HG02970 (cell line): ENCODE data around the gene MRGPRG.

Experiments used
- ATAC-seq: cut with Tn5 transposase; IDR thresholded peaks from one replicate; pipeline ENCODE4 v1.9.1; 2021; ENCODE audit warnings: mild to moderate bottlenecking, moderate library complexity, moderate number of reproducible peaks; ENCODE audit not compliant: unreplicated experiment, low FRiP score

Gene MRGPRG

DNA sequence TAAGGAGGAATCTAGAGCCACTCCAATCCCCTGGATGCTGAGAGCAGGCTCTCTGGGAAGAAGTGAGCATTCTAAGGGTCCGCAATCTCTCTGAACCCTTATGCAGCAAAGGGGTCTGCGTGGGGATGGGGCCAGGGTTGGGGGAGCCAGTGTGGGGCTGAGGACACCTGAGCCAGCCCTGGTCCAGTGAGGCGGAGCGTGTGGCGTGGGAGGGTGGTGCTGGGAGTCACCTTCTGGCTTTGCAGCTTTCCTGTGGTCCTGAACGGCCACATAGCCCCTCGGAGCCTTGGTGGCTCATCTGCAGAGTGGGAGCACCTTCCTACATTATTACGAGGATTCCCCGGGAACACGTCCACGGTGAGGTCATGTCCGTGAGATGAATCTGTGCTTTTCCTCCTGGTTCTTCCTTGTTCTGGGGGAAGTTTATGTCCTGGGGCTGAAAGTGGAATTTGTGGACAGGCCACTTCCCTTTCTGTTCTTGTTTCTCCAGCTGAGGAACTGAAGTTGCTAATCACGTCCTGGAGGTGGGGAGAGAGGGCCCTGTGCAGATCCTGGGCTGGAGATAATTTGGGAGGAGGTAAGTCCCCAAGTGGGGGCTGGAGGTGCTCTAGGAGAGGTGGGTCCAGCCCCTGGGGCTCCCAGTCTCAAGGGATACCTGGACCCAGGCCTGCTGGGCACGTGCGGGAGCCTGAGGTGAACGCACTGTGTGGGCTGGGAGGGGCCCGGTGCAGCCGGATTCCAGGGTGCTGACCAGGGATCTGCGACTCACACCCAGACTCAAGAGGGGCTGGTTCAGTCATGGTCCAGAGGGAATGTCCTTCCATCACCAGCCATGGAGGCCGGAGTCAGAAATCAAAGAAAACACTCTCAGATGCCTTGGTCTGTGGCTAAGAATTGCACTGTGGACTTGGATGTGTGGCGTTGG lies 7.5 kb upstream of the MRGPRG start:
- ATAC-seq, result no peak

DNA sequence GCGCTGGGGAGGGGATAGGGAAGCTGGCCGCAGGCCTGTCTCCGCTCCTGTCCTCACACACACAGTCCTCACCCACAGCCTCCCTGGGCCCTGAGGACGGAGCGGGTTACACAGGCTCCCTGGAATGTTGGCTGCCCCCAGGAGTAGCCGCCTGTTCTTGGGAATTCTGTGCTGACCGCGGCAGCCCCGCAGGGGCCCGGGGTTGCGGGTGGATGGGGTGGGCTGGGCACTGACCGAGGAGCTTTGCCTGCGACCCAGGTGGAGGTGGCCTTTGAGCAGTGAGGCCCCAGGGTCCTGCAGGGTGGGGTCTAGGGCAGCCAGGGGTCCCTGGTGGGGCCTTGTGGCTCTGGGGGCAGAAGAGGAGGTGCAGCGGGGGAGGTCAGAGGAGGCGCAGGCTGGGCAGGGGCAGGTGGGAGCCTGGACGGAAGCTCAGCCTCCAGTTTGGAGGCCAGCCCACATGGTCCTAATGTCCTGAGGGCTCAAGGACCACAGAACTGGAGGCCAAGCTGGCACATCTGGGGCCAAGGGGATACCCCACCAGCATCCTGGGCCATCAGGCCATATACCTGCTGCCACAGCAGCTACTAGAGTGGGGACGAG lies 6.6 kb upstream of the MRGPRG start:
- ATAC-seq, result no peak

DNA sequence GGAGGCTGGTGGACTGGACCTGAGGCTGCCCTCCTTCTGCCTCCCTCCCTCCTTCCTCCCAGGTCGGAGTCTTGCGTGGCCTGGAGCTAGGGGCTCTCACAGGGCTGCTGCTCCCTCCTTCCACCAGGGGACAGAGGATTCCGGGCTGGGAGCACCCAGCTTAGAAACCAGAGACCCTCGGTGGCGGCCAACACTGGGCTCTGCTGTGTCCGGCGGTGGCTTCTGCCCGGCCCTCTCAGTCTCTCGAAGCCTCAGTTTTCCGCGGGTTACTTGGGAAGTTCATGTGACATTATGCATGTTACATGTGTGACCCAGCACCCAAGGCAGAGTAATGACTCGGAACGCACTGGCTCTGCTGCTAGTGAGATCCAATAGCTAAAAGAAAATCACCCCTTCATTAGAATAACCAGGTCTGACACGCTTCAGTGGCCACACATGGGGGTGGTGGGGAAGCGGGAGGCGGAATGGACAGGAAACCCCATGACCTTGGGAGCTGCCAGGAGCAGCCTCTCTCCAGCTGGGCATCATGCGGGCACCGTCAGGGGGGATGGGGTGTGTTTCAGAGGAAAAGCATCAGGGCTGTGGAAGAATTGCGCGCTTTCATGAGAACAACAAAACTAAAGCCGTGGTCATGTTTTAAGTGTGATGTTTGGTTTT lies 5.9 kb upstream of the MRGPRG start:
- no peak for ATAC-seq

DNA sequence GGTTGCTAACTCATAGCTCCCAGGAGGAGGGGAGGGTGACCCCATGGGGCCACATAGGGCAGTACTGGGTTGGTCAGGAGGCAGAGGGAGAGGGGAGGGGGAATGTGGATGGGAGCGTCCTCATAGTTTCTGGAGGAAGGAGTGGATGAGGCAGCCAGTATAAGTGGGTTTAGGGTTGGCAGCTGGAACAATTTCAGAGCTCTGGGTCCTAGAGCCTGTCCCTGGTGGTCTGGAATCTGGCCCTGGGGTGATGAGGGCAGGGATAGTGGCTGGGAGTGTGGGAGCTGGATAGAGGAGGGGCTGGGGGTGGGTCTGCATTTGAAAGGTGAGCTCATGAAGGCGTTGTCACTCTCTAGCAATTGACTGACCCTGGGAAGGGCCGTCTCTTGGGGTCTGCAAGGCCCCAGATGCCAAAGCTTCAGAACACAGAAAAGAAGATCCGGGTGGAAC lies 5.3 kb upstream of the MRGPRG start:
- no peak for ATAC-seq

DNA sequence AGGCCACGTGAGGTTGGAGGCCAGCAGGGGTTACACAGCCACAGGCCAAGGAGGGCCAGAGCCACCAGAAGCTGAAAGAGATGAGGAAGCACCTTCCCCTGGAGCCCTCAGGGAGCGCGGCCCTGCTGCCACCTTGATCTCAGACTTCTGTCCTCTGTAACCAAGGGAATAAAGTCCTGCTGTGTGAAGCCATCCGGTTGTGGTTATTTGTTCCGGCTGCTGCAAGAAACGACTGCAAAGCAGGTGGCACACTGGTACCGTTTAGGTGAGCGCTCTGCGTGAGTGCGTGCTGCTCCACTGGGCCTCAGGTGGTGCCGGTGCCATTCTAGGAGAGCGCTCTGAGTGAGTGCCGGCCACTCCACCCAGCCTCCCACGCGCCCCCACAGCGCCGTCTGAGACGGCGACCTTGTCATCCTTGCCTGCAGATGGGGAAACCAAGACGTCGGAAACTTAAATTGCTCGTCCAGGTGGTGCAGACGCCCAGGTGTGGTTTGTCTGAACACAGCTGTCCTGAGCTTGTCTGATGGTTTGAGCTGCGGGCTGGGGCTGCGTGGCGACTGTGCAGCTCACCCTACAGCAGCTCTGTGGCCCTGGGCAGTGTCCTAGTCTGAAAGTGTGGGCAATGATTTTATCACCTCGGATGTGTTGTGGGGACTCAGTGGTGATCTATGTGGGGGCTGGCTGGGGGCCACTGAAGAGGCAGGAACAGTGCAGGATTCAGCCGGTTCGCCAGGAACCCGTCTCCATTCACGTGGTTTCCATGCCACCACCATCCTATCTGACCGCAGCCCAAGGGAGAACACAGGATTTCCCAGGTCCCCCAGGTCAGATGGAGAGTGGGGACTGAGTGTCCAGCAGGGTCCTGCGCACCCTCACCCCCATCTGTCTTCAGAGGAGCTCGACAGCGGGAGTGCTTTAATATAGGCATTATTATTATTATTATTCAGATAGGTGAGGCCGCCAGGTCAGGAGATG lies 4.6 kb upstream of the MRGPRG start:
- no peak for ATAC-seq

DNA sequence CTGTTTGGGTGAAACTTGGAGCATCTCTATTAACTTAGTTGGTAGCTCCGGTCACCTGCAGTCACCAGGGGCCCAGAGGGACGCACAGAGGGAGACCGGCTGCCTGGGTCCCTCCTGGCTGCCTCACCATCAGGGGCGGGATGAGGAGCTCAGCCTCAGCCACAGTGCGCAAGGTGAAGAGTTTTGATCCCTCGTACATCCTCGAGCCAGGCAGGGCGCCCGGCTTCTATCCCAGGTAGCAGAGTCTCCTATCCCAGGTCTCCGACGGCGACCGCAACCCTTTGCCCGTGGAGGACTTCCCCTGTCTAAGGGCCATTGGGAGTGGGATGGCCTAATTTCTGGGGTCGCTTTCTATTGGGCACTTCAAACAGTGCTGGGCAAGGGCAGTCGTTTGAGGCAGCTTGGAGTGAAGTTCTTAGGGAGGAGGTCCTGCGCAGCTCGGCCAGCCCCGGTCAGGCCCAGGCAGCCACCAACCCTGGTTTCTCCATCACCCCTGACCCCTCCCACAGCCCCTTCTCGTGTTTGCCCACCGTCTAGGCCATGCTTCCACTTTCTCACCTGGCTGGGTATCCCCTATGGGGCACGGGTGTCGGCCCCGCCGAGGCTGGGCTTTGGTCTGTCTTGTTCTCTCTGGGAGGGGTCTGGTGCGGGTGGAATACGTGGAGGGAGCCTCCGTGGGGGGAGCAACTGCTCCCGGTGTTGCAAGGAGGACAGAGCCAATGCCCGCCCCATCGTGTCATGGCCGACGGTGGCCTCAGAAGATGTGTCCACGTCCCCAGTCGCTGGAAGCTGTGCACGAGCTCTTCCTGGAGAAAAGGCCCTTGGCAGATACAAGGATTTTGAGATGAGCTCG lies 3.6 kb upstream of the MRGPRG start:
- no peak for ATAC-seq

GRCh38 chr11:3221408-3222002 lies 2.9 kb upstream of the MRGPRG start:
- no peak for ATAC-seq

DNA sequence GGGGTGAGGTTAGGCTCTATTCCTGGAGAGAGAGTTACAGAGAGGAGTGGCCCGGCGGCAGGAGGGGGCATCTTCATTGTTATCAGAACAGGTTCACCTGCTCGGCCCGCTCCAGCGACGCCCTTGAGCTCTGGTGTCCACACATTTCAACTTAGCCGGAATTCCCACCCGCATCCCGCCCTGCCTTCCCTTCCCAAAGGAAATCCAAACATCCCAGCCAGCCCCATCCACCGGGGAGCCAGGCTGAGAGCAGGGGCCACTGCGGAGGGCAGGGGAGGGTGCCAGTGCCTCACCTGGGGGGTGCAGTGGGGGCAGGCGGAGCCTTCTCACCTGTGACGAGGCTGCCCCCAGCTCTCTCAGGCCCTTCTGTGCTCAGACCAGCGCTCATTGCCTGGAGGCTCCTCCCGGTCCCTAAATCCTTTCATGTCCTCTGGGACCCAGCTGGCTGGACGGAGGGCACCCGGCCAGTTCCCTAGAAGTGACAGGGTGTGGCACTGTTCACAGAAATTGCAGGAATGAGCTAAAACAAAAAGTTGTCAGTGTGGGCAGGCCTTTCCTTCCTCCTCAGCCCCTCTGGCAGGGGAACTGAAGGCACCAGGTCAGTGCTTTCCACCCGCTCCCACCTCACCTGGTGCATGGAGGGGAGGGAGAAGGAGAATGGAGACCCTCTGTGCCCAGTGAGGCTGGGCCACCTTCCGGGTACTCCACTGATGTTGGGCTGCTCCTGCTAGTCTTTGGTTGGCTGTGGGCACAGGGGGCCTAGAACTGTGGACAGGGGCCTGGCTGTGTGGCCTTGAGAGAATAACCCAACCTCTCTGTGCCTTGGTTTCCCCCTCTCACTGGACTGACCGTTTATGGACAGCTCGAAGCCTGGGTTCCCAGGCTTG lies 2.2 kb upstream of the MRGPRG start:
- no peak for ATAC-seq

DNA sequence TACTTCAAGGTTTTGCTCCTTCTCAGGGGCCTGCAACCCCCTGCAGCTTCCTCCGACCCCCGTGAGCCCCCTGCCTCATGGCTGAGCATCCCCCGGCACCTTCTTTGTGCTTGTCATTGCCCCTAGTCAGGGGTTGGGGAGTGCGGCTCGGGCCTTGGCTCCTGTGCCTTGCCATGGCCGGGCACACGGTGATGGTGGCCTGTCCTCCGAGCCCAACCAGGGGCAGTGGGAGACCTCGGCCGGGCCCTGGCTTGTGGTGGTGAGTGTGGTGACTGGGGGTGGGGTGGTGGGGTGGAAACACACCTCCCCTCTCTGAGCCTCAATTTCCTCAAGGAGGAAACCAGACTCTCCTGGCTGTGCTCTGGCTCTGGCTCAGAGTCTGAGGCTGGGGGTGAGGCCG lies 1.5 kb upstream of the MRGPRG start:
- ATAC-seq, result no peak

DNA sequence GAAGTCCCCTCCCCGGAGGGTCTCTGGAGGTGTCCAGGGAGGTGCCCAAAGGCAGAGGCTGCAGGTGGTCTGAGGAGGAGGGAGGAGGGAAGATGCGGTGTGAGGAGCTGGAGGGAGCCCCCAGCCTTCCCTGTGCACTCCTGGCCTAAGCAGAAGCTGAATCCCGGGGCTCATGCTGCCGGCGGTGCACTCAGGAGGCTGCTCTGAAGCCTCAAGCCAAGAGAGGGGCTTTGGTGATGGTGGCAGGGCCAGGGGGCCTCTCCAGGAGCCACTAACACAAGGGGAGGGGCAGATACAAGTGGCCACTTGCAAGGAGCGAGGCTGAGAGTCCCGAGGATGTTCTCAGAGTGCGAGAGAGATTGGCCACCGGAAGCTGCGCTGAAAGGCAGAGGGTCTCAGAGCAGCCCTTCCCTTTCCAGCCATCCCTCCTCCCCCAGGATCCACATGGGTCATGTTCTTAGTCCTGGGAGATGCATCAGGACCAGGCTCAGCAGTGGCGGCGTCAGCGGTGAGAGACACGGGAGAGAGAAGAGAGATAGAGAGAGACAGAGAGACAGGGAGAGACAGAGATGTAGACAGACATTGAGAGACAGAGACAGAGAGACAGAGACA lies 774 bp upstream of the MRGPRG start:
- no peak for ATAC-seq

DNA sequence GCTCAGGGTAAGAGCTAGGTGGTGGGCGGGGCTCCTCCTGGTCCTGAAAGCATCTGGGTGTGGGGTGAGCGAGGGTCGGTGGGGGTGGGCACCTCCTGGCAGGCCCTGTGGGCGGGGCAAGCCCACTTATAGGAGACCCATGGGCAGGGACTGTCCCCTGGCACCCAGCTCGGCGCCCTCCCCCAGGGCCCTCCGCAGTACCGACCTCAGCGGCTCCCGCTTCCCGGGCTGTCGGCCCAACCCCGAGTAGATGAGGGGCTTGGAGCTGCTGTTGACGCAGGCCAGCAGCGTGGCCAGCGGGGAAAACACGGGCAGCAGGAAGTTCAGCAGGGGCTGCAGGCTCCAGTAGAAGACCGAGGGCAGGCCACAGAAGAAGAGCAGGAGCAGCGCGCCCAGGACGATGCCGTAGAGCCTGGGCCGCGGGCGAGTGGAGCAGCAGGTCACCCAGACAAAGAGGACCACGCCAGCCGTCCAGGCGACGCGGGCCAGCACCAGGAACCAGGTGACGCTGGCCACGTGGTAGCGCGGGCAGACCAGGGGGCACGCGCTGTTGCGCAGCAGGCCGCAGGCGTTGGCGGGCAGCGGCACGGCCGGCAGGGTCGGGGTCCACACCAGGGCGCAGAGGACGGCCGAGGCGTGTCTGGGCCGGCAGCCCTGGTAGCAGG lies 663 bp downstream of the MRGPRG start:
- no peak for ATAC-seq

GRCh38 chr11:3216027-3216525 lies 2.5 kb downstream of the MRGPRG start:
- no peak for ATAC-seq

DNA sequence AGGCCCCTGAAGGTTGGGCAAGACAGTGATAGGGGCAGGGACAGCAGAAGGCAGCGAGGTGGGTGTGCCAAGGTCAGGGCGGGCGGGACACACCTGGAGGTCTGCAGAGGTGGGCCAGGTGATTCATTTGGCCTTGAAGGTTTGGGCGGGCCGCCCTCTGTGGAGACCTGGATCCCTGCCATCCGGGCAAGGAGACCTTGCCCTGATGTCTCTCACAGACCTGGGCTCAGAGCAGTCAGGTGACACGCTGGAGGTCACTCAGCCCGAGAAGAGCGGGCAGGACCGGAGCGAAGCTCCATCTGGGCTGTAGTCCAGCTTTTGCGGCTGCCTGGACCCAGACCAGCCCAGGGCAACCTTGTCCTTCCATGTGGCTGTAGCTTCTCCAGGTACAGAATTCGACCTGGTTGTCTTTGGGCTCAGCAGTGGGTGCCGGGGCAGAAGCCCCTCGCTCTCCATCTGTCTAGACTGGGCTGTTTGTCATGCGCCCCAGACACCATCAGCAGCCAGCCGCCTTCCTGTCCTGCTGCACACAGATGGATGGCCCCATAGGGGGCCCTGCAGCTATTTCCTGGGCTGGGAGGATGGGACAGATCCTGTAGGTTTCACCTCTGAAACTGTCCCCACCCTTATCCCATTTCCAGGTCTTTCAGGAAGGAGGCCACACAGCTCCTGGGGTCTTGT lies 3.1 kb downstream of the MRGPRG start:
- ATAC-seq, result no peak

- ATAC-seq, result no peak
Measured at GRCh38 chr11:3214420-3214699, 4.3 kb downstream of the MRGPRG start.

DNA sequence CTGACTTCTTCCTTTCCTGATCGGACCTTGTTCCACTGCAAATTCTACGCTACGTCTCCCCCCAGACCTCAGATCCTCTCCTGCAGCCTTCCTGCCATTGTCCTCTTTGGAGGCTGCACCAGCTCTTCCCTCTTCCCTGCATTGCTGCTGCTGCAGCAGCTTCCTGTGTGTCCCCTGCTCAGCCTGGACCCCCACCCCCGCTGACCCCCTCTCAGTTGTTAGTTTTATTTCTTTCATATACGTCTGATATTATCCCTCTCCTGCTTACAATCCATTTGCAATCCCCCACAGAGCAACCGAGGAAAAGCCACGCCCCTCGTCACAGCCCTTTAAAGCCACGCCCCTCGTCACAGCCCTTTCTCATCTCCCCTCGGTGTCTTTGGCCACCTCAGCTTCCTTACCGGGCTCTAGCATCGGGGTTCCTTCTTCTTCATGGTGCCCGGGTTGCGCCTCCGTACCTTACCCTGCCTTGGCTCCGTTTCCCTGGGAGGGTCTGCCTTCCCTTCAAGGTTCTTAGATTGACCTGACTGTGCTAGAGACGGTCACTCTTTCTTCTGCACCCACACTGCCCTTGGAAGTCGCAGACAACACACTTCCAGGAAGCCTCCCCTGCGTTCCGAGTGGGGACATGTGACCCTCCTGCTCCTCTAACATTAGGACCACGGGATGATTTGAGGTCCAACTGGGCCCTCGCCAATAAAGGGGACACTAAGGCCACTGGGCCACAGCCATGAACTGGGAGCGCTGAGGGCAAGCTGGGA lies 4.8 kb downstream of the MRGPRG start:
- ATAC-seq, result no peak

GRCh38 chr11:3208272-3208671 lies 10.3 kb downstream of the MRGPRG start:
- no peak for ATAC-seq
